ENCODE data around the gene HAS3.

Gene HAS3

GRCh38 chr16:69094501-69094900, 11.0 kb upstream of the HAS3 start:
- no peak for DNase-seq

- no peak for DNase-seq
These were observed 10.3 kb upstream of the HAS3 start for GRCh38 chr16:69095193-69095592.

GRCh38 chr16:69100071-69100691, 5.3 kb upstream of the HAS3 start:
- DNase-seq, result no peak

- DNase-seq, result no peak
These were observed 1.2 kb downstream of the HAS3 start for GRCh38 chr16:69106491-69107315.

- DNase-seq, result no peak
These were observed 2.0 kb downstream of the HAS3 start for GRCh38 chr16:69107316-69107962.

GRCh38 chr16:69108064-69108904, 2.8 kb downstream of the HAS3 start:
- no peak for DNase-seq

- no peak for DNase-seq
These were observed 3.4 kb downstream of the HAS3 start for GRCh38 chr16:69108905-69109252.

- no peak for DNase-seq
These were observed 4.2 kb downstream of the HAS3 start for GRCh38 chr16:69109486-69110270.

GRCh38 chr16:69110406-69110805, 5.0 kb downstream of the HAS3 start:
- DNase-seq, result no peak

GRCh38 chr16:69111216-69111875, 5.9 kb downstream of the HAS3 start:
- no peak for DNase-seq

- no peak for DNase-seq
These were observed 6.4 kb downstream of the HAS3 start for GRCh38 chr16:69111876-69112230.

- DNase-seq, result no peak
These were observed 7.1 kb downstream of the HAS3 start for GRCh38 chr16:69112285-69113129.

- DNase-seq, result no peak
These were observed 7.8 kb downstream of the HAS3 start for GRCh38 chr16:69113216-69113615.

- no peak for DNase-seq
These were observed 9.0 kb downstream of the HAS3 start for GRCh38 chr16:69114346-69114975.

- DNase-seq, result no peak
These were observed 9.5 kb downstream of the HAS3 start for GRCh38 chr16:69114976-69115355.

GRCh38 chr16:69115361-69115760, 9.9 kb downstream of the HAS3 start:
- no peak for DNase-seq

- DNase-seq, result no peak
These were observed 10.4 kb downstream of the HAS3 start for GRCh38 chr16:69115837-69116236.

GRCh38 chr16:69116256-69116875, 10.9 kb downstream of the HAS3 start:
- no peak for DNase-seq

GRCh38 chr16:69116906-69117305, 11.5 kb downstream of the HAS3 start:
- DNase-seq, result no peak

GRCh38 chr16:69118468-69118867, 13.0 kb downstream of the HAS3 start:
- DNase-seq, result no peak
